Motor neuron (in vitro differentiated cells): Measurements from ENCODE around the gene TASP1. TPM values are rescaled to one million over a fixed set of nuclear protein-coding genes. Genes with fewer than 3 reads are reported as not detected.

Experiments
- ATAC-seq, 8 experiments: fragments of 200-7000 bp; cut with Tn5 transposase; replicated peaks in 6 of 8; 2 replicates each; pipeline ENCODE4 v1.8.0; 2021; ENCODE audit warnings: mild to moderate bottlenecking in 8 of 8, moderate library complexity in 8 of 8
- H3K27ac ChIP-seq, 2 donors: fragments of 250-450 bp; sonication (Bioruptor Pico); 2 replicates each; pipeline ENCODE4 v1.9.0; 2021; ENCODE audit warnings: antibody characterized with exemption in 2 of 2, mild to moderate bottlenecking in 2 of 2, moderate library complexity in 1 of 2
- H3K4me1 ChIP-seq, 2 donors: fragments of 250-450 bp; sonication (Bioruptor Pico); replicated peaks in 1 of 2; 2 replicates each; pipeline ENCODE4 v1.6.1; 2021; ENCODE audit warnings: antibody characterized with exemption in 2 of 2, mild to moderate bottlenecking in 2 of 2, moderate library complexity in 1 of 2
- H3K4me3 ChIP-seq, 5 donors: fragments of 250-450 bp; sonication (Bioruptor Pico); 2 replicates each; pipeline ENCODE4 v1.9.0; 2021; ENCODE audit warnings: antibody characterized with exemption in 5 of 5, mild to moderate bottlenecking in 5 of 5, moderate library complexity in 4 of 5
- WGBS, 10 experiments: fragments of 450-650 bp; shearing (Covaris generic); methylation state at CpG; one replicate each; pipeline ENCODE4 v1.0.0; 2022; 5-methylcytosine and 5-hydroxymethylcytosine counted together
- in situ Hi-C, 9 experiments: fragments of 400-800 bp; cut with MboI; loops; one replicate each; pipeline ENCODE4 v1.15.0; 2021; ENCODE audit warnings: low sequenced_read_pairs in 9 of 9, low pct_unique_long_range_greater_than_20kb in 2 of 9; ENCODE audit not compliant: unreplicated experiment in 9 of 9
- total RNA-seq, 8 experiments: library from RNA; unstranded; fragments of 300-600 nt; gene quantifications; 2 replicates each; pipeline versions ENCODE4 v1.2.3 to v1.2.4, GENCODE V29; 2022

The TASP1 gene
- total RNA-seq, 8 experiments from 2014 or later: 8.7 to 17.4 (median 13.8) TPM

DNA sequence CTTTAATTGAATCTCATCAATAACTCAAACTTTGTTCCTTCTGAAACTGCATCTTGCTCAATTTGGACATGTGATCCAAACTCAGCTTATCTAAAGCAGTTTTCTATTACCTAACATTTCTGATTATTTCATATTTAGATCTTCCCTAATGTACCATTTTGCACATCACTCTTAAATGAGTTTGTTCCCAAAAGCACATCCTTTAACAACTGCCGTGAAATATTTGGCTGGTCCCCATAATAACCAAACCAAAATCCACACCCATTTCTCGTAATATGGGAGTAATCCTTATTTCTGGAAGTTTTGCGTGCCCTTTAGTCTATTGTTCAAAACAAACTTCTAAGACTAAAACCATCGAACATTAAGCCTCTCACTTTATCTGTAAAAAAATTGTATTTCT, 94.9 kb downstream of the TASP1 start:
- Histone ChIP-seq H3K4me1 (no peaks in the 10 kb centered on the region), H3K4me3 (no peak overlapping the region), H3K27ac (no peak overlapping the region)
- no peak for ATAC-seq
- in situ Hi-C loops: loop anchor here in 5 of 9 experiments (25.0 kb wide), 5 partner anchors 231 to 631 kb away; no protein-coding TSS in a partner anchor
- WGBS, 10 experiments: 73 to 97% (median 92%) methylated on average over 3 to 4 of the region's 4 CpGs; no CpG with 5 or more reads in 1 of the 10 experiments

DNA sequence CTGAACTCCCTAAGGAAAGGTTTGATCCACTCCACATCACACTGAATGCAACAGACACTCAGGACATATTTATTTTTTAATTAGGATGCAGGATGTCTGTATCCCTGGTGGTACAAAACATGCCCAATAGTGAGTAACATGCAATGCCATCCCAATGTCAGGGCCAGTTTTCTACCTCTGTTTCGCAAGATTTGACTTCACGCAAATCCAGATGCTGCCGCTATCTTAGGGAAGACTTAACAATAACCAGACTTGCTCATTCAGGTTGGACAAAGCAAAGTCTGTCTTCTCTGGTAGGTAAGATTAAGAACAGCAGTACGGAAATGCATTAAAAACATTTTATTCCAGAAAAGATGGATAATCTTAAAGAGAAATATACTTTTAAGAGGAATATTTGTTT, 103.1 kb downstream of the TASP1 start:
- H3K4me3 ChIP-seq: no peak overlapping the region
- no peaks in the 10 kb centered on the region for H3K4me1 ChIP-seq
- WGBS, 10 experiments: 87 to 100% (median 100%) methylated on average over 1 to 4 of the region's 4 CpGs; no CpG with 5 or more reads in 1 of the 10 experiments
- in situ Hi-C loops: loop anchor here in 5 of 9 experiments (25.0 kb wide), 5 partner anchors 223 to 623 kb away; no protein-coding TSS in a partner anchor
- no peak overlapping the region for H3K27ac ChIP-seq
- no peak for ATAC-seq

DNA sequence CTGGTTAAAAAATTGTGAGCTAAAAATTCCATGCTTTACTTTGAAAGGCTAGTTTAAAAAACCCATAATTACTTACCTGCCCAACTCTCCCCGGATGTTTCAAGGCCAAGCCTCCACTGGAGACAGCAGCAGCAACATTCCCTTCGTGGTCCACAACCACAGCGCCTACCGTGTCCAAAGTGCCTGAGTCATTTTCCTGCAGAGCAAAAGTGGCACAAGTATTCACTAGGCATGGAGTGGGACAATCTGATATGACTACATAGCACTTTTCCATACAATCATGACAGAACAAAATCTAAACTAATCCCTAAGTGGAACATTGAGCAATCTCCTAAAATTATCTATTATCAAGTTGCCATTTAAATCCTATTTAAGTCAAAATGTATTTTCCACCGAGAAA, 104.8 kb downstream of the TASP1 start:
- Histone ChIP-seq H3K4me3 (no peak overlapping the region), H3K27ac (no peak overlapping the region), H3K4me1 (no peaks in the 10 kb centered on the region)
- WGBS, 10 experiments: 90 to 100% (median 94%) methylated on average over 1 to 5 of the region's 5 CpGs
- ATAC-seq: no peak
- in situ Hi-C loops: loop anchor here in 5 of 9 experiments (25.0 kb wide), 5 partner anchors 222 to 622 kb away; no protein-coding TSS in a partner anchor

DNA sequence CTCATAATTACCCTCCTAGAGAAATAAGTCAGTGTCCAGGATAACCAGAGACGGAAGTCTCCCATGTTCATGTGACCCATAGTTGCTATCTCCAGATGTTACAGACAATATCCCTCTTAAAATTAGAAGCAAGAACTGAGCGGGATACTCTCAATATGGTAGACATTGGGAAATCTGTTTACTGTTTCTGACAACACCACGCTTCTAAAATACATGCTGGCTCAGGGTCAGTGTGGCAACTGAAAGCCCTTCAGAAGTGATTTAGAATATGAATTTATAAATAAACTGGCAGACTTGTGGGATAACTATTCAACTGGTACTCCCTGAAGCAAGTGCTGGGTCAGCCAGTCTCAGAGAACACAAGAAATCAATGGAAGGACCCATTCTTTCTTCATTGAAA, 108.6 kb downstream of the TASP1 start:
- no peak overlapping the region for H3K27ac ChIP-seq
- H3K4me1 ChIP-seq: no peaks in the 10 kb centered on the region
- in situ Hi-C loops: loop anchor here in 5 of 9 experiments (25.0 kb wide), 5 partner anchors 218 to 618 kb away; no protein-coding TSS in a partner anchor
- WGBS, 10 experiments: 80 to 100% (median 94%) methylated on average over 1 to 3 of the region's 3 CpGs; no CpG with 5 or more reads in 1 of the 10 experiments
- no peak overlapping the region for H3K4me3 ChIP-seq
- no peak for ATAC-seq

DNA sequence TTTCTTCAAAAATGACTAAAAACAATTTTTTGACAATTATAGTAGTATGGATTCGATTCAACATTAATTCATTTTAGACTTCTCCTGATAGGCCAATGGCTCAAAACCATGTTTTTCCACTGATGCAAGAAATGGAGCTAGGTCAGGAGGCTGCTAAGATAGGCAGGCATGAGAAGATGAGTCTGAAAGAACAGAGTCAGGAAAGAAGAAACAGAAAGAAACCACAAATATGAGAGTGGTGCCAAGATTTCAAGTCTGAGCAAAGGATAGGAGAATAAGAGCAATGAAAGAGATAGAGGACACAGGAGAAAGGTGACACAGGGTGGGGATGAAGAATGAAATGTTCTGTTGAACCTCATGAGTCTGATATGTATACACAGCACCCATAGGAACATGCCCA, 112.2 kb downstream of the TASP1 start:
- H3K27ac ChIP-seq: no peak overlapping the region
- no peak overlapping the region for H3K4me3 ChIP-seq
- 86 to 100% (median 100%) methylated on average over 1 of the region's 1 CpG; no CpG with 5 or more reads in 2 of the 10 experiments for WGBS, 10 experiments
- no peak for ATAC-seq
- no peaks in the 10 kb centered on the region for H3K4me1 ChIP-seq
- in situ Hi-C loops: loop anchor here in 5 of 9 experiments (25.0 kb wide), 5 partner anchors 214 to 614 kb away; no protein-coding TSS in a partner anchor

DNA sequence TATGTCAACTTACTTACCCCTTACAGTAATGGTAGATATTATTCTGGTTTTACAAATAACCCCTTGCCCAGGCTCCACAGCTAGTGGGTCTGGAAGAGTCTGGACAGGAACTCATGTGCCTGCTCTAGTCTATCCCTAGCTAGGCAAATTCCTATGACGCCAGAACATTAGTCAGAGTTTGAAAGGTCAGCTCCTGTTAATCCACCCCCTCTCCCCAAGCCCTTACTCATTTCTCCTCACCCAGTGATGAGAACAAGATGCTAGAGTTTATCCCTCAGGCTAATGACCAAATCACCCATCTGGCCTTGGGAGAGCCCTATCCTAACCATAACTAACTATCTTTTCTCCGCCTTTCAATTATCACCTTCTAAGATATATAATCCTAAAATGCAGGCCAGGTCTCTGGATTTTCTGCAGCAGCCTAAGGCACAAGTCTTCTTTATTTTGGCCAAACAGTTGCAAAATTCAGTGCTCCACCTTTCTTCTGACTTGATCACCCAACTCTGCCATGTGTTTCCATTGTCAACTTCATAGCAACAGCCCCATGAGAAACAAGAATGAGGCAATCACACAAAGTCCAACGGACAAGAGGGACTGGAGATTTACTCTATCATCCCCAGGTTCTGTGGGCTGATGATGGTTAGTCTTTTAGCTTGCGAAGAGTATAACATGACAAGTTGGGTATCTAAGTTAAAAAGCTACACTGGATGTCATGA, 113.3 kb downstream of the TASP1 start:
- in situ Hi-C loops: loop anchor here in 5 of 9 experiments (25.0 kb wide), 5 partner anchors 213 to 613 kb away; no protein-coding TSS in a partner anchor
- no peak overlapping the region for H3K4me3 ChIP-seq
- no peaks in the 10 kb centered on the region for H3K4me1 ChIP-seq
- H3K27ac ChIP-seq: no peak overlapping the region
- WGBS, 10 experiments: 0 to 100% (median 42%) methylated on average over 1 to 3 of the region's 4 CpGs; no CpG with 5 or more reads in 3 of the 10 experiments
- ATAC-seq: peak in 2 of 8 experiments; percentile 99

DNA sequence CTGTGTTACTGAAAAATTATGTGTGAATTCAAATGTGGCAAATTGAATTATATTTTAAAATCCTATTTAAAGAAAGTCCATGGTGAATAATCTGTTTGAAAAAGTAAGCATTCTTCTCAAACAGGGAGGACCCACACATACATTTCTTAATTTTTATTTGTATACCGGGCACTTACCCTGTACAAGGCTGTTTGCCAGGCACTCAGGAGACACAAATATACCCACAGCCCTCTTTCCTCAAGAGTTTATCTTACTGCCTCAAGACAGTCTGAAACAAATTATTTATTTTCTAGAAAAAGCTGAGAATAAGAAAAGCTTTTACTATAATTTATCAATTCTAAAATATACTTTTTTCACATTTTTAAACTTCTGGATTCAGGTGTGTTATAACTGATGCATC, 114.4 kb downstream of the TASP1 start:
- 29 to 100% (median 100%) methylated on average over 1 of the region's 1 CpG; no CpG with 5 or more reads in 3 of the 10 experiments for WGBS, 10 experiments
- Histone ChIP-seq H3K27ac (no peak overlapping the region), H3K4me3 (no peak overlapping the region), H3K4me1 (no peaks in the 10 kb centered on the region)
- ATAC-seq: no peak
- in situ Hi-C loops: no loop called here

DNA sequence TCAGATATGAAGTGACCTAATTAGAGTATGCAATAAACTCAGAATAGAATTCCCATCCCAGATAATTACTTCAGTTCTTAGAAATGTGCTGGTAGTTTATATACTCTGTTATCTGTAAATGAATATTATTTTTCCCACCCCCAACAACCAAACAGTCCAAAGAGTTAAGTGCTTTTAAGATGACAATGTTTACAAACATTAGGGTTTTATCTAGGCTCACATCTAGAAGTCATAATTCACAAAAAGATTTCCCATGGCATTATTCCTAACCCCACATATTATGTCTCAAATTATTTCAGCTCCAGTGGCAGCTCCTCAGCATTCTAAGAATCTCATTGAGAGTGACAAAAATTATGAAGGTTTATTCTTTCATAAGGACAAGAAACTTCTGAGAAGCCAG, 120.9 kb downstream of the TASP1 start:
- in situ Hi-C loops: no loop called here
- no peak for ATAC-seq
- Histone ChIP-seq H3K27ac (no peak overlapping the region), H3K4me3 (no peak overlapping the region), H3K4me1 (no peaks in the 10 kb centered on the region)

DNA sequence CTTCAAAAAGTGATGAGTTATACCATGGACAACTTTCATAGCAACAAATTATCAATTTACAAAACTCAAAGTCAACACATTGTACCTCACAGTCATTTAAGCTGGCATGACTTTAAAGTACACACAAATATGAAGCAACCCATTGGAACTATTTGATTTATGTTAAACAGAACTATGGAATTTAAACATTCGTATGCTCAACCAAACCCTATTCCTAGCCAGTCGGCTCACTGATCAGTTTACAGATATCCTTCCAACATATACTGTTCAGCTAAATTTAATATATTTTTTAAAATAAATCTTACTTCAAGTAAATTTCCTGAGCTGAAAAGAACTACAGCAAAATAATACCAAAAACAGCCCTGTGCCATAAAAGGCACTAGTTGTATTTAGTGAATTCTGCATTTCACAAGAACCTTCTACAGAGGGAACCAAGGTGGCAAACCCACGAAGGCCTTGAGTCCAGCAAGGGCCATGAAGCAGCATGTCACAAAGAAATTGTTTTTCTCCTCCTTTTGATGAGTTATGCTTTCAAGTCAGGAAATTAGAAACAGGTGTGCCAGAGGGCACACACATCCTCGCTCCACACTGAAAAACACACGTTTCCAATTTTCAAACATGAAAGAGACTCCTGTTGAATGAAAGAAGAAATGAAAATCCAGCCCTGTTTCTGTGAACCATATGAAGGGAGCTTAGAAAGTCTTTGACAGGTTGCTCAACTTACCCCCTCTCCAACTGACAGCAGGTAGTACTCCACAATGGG, 122.8 kb downstream of the TASP1 start:
- no peak overlapping the region for H3K4me3 ChIP-seq
- H3K27ac ChIP-seq: no peak overlapping the region
- H3K4me1 ChIP-seq: no peaks in the 10 kb centered on the region
- 0 to 100% (median 91%) methylated on average over 1 to 5 of the region's 5 CpGs; no CpG with 5 or more reads in 1 of the 10 experiments for WGBS, 10 experiments
- in situ Hi-C loops: no loop called here
- no peak for ATAC-seq

DNA sequence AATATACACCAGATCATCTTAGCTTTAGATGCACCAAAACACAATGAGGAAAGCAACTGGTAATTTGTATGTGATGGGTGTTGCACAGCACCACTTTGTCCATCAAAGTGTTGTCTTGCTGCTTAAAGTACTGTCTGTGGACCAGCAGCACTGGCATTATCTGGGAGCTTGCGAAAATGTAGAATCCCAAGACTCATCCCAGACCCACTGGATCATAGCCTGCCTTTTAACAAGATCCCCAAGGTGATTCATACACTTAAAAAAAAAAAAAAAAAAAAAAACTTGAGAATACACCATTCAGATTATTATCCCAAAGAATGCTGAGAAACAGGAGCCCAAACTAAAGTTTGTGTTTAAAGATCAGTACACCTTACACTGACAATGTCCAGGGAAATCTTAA, 123.4 kb downstream of the TASP1 start:
- H3K27ac ChIP-seq: no peak overlapping the region
- in situ Hi-C loops: no loop called here
- no peaks in the 10 kb centered on the region for H3K4me1 ChIP-seq
- ATAC-seq: no peak
- 20 to 100% (median 100%) methylated on average over 1 of the region's 1 CpG; no CpG with 5 or more reads in 1 of the 10 experiments for WGBS, 10 experiments
- H3K4me3 ChIP-seq: no peak overlapping the region

DNA sequence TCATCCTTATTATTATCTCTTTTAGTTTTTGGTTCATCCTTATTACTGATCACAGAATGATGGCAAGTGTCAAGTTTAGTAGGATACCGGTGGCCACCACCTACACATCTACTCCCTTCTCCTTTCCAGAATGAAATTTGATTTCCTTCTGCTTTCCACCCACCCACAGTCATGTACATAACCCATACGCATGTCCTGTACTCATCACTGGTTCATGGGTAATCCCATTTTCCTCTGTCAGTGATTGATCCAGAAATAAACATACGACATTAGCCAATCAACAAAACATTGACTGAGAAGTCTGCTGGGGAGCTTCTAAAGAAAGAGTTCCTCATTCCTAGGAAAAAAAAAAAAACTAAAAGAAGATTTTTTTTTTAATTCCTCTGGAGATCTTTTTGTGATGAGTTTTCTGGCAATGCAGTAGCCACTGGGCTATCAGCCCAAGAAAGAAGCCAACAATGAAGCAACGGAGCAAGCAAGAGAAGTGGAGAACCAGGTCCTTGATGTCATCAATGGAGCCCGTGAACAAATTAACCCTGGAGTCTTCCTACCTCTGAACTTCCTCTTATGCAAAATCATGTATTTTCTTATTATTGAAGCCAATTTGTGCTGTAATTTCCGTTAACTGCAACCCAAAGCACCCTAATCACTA, 127.8 kb downstream of the TASP1 start:
- Histone ChIP-seq H3K4me1 (no peaks in the 10 kb centered on the region), H3K27ac (no peak overlapping the region), H3K4me3 (no peak overlapping the region)
- no peak for ATAC-seq
- 22 to 100% (median 90%) methylated on average over 2 to 6 of the region's 6 CpGs for WGBS, 10 experiments
- in situ Hi-C loops: no loop called here

DNA sequence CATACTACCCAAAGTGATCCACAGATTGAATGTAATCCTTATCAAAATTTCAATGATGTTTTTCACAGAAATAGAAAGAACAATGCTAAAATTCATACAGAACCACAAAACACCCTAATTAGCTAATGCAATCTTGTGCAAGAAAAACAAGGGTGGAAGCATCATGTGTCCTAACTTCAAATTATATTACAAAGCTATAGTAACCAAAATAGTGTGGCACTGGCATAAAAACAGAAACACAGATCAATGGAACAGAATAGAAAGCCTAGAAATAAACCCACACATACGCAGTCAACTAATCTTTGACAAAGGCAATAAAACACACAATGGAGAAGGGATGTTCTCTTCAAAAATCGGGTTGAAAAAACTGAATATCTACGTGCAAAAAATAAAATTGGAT, 131.1 kb downstream of the TASP1 start:
- 40 to 83% (median 67%) methylated on average over 1 to 3 of the region's 3 CpGs for WGBS, 10 experiments
- ATAC-seq: no peak
- no peak overlapping the region for H3K27ac ChIP-seq
- H3K4me1 ChIP-seq: no peaks in the 10 kb centered on the region
- in situ Hi-C loops: no loop called here
- H3K4me3 ChIP-seq: no peak overlapping the region

DNA sequence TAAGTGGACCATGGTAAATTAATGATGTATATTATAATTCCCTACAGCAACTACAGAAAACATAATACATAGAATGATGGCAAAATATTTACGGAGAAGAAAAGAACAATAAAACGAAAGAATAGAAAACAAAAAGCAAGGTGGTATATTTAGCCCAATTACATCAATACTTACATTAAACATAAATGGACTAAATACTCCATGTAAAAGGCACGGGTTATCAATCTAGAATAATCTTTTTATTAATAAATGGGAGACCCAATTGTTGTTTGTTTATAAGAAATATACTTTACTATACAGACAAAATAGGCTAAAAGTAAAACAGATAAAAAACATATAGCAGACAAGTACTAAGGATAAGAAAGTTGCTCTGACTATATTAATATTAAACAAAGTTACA, 137.2 kb downstream of the TASP1 start:
- WGBS, 10 experiments: 86 to 100% (median 94%) methylated on average over 2 to 3 of the region's 3 CpGs
- H3K4me1 ChIP-seq: no peaks in the 10 kb centered on the region
- in situ Hi-C loops: no loop called here
- no peak for ATAC-seq
- no peak overlapping the region for H3K27ac ChIP-seq
- H3K4me3 ChIP-seq: no peak overlapping the region
